ENCODE measurements around the gene RNF180.
"Not testable (repeated sequence)": the region's sequence is repeated elsewhere in the genome, so short reads cannot be mapped to it uniquely, and the experiment has no call there.

RNF180 gene

GRCh38 chr5:64398735-64399134 is 233.1 kb downstream of the RNF180 start:
- not testable (repeated sequence) for DNase-seq

DNA sequence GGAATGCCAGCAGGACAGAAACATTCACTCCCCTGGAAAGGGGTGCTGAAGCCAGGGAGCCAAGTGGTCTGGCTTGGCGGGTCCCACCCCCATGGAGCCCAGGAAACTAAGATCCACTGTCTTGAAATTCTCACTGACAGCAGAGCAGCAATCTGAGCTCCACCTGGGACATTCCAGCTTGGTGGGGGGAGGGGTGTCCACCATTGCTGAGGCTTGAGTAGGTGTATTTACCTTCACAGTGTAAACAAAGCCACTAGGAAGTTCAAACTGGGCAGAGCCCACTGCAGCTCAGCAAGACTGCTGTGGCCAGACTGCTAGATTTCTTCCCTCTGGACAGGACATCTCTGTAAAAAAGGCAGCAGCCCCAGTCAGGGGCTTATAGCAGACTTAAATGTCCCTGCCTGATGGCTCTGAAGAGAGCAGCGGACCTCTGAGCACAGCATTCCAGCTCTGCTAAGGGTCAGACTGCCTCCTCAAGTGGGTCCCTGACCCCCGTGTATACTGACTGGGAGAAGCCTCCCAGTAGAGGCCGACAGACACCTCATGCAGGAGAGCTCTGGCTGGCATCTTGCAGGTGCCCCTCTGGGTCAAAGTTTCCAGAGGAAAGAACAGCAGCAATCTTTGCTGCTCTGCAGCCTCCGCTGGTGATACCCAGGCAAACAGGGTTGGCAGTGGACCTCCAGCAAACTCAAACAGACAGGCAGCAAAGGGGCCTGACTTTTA is 241.6 kb downstream of the RNF180 start:
- DNase-seq, result not testable (repeated sequence)

DNA sequence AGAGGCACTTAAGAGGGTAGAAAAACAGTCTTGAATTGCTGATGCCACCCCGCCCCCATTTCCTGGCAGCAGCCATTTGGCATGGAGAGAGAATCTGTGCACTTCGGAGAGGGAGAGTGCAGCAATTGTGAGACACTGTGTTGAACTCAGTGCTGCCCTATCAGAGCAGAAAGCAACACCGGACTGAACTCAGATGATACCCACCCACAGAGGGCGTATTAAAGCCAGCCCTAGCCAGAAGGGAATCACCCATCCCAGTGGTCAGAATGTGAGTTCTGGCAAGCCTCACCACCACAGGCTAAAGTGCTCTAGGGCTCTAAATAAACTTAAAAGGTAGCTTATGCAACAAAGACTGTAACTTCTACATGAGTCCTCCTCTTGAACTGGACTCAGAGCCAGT is 251.7 kb downstream of the RNF180 start:
- DNase-seq, result no peak

DNA sequence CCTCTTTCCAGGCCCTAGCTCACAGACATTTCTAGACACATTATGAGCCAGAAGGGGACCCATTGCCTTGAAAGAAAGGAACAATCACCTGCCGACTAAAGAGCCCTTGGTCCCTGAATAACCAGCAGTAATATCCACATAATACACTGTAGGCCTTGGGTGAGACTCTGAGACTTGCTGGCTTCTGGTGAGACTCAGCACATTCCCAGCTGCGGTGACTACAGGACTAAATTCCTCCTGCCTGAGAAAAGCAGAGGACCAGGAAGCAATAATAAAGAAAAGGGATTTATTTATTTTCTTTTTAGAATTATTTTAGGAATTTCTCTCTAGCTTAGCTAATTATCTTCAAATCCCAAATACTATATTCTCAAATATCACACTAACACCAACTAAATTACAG is 252.4 kb downstream of the RNF180 start:
- no peak for DNase-seq
